GM21737 (cell line): ENCODE data around the gene RPL29.

Source experiments
- ATAC-seq: cut with Tn5 transposase; IDR thresholded peaks from one replicate; pipeline ENCODE4 v1.9.1; 2021; ENCODE audit warnings: mild to moderate bottlenecking, moderate library complexity; ENCODE audit not compliant: unreplicated experiment

The RPL29 gene

DNA sequence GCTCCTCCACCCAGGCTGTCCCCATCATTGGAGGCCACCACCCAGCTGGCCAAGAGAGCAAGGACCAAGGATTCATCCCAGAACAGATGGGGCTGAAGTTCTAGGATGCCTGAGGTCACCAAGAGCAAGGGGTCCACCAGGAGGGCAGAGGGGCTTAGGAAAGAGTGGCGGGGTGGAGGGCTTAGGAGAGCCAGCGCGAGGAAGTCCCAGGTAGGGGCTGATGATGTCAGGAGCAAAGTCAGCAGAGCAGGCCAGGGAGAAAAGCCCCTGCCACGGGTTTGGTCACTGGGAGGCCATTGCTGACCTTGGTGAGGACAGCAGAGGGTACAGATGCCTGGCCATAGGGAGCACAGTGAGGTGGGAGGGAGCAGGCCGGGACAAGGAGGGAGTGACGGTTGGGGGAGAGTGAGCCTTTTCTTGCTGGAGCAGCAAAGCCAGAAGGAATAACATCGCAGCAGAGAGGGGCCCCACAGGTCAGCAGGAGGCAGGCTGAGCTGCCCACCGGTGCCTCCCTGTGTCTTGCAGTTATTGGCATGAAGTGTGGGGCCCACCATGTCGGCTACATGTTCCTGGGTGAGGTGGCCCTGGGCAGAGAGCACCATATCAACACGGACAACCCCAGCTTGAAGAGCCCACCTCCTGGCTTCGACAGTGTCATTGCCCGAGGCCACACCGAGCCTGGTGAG, 48.3 kb downstream of the RPL29 start:
- no peak for ATAC-seq

DNA sequence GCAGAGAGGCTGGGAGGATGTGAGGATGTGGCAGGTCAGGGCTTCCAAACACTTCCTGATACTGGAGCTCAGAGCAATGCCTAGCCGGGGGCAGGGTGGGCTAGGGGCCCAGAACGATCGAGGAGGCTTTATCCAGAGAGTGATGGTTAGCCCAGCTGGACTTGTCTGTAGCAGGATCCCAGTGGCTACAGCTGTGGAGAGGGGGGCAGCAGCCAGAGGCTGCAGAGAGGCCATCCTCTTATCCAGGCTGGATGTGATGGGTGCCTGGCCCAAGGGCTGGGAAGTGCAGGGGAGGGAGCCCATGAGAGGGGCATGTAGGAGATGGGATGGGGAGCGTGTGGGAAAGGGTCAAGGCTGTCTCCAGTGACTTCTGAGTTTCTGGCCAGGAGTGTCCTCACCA, 48.9 kb downstream of the RPL29 start:
- ATAC-seq, result no peak

DNA sequence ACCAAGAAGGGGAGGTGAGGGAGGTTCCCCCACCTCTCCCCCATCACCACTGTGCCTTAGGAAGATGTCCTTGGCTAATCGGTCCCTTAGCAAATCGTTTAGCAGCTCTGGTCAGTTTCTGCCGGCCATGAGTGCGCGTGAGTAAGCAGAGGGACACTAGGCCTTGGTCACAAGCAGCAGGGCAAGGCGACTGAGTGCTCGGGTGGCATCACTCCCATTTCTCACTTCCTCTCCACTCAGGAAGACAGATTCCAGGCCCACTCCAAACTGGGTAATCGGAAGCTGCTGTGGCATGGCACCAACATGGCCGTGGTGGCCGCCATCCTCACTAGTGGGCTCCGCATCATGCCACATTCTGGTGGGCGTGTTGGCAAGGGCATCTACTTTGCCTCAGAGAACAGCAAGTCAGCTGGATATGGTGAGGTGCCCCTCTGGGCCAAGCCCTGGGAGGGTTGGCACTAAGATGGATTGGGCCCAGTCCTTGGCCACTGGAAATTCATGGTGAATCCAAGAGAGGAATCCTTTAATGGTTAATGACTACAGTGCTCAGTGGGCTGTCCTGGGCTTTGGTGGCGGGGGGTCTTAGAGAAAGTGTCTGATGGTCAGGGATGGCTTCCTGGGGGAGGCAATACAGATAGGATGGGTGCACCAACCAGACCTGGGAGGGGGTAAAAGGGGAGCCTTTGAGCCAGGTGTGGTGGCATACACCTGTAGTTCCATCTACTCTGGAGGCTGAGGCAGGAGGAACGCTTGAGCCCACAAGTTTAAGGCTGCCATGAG, 49.6 kb downstream of the RPL29 start:
- no peak for ATAC-seq

DNA sequence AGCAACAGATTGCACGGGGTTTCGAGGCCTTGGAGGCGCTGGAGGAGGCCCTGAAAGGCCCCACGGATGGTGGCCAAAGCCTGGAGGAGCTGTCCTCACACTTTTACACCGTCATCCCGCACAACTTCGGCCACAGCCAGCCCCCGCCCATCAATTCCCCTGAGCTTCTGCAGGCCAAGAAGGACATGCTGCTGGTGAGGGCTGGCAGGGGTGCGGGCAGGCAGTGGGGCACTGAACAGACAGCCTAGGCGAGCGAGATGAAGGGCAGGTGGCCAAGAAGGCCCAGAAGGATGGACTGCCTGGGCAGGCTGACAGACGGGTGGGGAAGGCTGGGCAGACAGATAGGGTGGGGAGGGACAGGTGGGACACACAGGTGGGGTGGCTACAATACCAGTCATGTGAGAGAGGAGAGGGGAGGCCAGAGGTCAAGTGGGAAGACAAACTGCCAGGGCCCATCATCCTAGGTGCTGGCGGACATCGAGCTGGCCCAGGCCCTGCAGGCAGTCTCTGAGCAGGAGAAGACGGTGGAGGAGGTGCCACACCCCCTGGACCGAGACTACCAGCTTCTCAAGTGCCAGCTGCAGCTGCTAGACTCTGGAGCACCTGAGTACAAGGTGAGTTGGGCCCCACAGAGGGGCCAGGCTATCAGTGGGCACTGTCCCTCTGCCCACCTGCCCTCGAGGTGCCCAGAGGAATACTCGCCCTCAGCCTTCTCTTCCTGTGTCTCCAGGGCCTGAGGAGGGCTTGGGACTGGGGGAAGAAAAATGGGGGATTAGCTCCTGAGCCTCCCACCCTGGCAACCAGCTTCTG, 50.5 kb downstream of the RPL29 start:
- no peak for ATAC-seq

DNA sequence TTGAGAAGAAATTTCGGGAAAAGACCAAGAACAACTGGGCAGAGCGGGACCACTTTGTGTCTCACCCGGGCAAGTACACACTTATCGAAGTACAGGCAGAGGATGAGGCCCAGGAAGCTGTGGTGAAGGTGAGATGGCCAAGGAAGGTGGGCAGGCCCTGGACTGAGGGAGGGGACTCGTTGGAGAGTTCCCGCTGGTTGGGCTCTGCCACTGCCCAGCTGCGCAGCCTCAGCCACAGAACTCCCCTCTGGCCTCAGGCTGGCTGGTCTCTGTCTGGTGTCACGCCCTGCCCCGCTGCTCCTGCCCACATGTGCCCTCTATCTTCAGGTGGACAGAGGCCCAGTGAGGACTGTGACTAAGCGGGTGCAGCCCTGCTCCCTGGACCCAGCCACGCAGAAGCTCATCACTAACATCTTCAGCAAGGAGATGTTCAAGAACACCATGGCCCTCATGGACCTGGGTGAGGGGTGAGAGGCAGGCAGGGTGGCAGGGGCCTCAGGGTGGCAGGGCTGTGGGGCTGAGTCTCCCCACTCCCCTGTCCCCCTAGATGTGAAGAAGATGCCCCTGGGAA, 51.2 kb downstream of the RPL29 start:
- no peak for ATAC-seq
